Neural progenitor cell (in vitro differentiated cells): ENCODE data around the gene ACOT7.

Source experiments
- EZH2 ChIP-seq: fragments of 200-600 bp; sonication (generic); IDR thresholded peaks from 2 replicates; pipeline ENCODE4 v1.6.1; 2017; ENCODE audit warnings: antibody characterized with exemption, mild to moderate bottlenecking, moderate library complexity
- EZH2phosphoT487 ChIP-seq: fragments of 200-600 bp; sonication (generic); IDR thresholded peaks from 2 replicates; pipeline ENCODE4 v1.6.1; 2017; ENCODE audit warnings: antibody characterized with exemption
- TF ChIP-seq, protein P1 (sequence below): fragments of 200-600 bp; sonication (generic); IDR thresholded peaks from 2 replicates; pipeline ENCODE4 v1.5.1; 2017; ENCODE audit warnings: antibody characterized with exemption, mild to moderate bottlenecking

DNA sequence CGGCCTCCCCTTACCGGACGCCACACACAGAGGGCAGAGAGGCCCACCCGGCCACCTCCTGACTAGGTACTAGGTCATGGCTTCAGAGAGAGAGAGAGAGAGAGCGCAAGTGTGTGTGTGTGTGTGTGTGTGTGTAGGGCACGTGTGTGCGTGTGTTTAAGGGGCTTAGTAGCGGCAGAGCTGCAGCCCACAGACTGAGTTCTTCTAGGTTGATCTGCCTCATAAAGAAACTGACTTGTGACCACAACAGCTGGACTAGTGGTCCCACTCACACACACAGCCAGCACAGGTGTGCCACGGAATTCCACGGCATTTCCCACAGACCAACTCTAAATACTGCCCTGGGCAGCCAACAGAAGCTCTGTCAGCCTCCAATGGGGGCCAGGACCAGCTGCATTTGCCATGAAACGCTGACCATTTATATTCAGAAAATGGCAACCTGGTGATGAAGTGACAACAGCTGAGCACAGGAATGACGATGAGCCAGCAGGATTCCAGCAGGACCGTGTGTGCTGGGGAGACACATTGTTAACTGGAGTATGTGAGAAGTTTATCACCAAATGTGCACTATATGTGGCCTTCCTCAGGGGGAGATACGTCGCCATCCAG is 93.9 kb downstream of the ACOT7 start:
- TF ChIP-seq, protein P1, sequence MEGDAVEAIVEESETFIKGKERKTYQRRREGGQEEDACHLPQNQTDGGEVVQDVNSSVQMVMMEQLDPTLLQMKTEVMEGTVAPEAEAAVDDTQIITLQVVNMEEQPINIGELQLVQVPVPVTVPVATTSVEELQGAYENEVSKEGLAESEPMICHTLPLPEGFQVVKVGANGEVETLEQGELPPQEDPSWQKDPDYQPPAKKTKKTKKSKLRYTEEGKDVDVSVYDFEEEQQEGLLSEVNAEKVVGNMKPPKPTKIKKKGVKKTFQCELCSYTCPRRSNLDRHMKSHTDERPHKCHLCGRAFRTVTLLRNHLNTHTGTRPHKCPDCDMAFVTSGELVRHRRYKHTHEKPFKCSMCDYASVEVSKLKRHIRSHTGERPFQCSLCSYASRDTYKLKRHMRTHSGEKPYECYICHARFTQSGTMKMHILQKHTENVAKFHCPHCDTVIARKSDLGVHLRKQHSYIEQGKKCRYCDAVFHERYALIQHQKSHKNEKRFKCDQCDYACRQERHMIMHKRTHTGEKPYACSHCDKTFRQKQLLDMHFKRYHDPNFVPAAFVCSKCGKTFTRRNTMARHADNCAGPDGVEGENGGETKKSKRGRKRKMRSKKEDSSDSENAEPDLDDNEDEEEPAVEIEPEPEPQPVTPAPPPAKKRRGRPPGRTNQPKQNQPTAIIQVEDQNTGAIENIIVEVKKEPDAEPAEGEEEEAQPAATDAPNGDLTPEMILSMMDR: no peak
- TF ChIP-seq EZH2phosphoT487 (no peak), EZH2 (no peak)
